Neutrophil (primary cell): ENCODE results near the gene MKRN2.

Experiments
- H3K27ac ChIP-seq: fragments of 200-600 bp; sonication (generic); 2 replicates; pipeline ENCODE4 v1.5.1; 2016; ENCODE audit warnings: mild to moderate bottlenecking, moderate library complexity
- H3K27me3 ChIP-seq: fragments of 200-600 bp; sonication (generic); 2 replicates; pipeline ENCODE4 v1.6.0; 2016; ENCODE audit warnings: mild to moderate bottlenecking
- H3K36me3 ChIP-seq: fragments of 200-600 bp; sonication (generic); 2 replicates; pipeline ENCODE4 v1.5.1; 2017
- H3K4me1 ChIP-seq, 2 experiments: fragments of 200-600 bp in 1 of 2; sonication (generic) in 1 of 2; 1 replicate in 1 of 2; 2 replicates in 1 of 2; pipeline versions ENCODE4 v1.5.1 to v1.6.1; 2013 to 2016; ENCODE audit warnings: low read depth in 1 of 2, low read length in 1 of 2, mild to moderate bottlenecking in 1 of 2, moderate library complexity in 1 of 2; ENCODE audit not compliant: control insufficient read depth in 1 of 2, insufficient read depth in 1 of 2
- H3K4me3 ChIP-seq, 2 experiments: fragments of 200-600 bp in 1 of 2; sonication (generic) in 1 of 2; 1 replicate in 1 of 2; 2 replicates in 1 of 2; pipeline ENCODE4 v1.5.1; 2013 to 2016; ENCODE audit warnings: low read depth in 1 of 2, low read length in 1 of 2, mild to moderate bottlenecking in 1 of 2, moderate library complexity in 1 of 2
- H3K9me3 ChIP-seq: fragments of 200-600 bp; sonication (generic); 2 replicates; pipeline ENCODE4 v1.5.1; 2016
- CTCF ChIP-seq: fragments of 200-600 bp; sonication (generic); IDR thresholded peaks from 2 replicates; pipeline ENCODE4 v1.5.1; 2016; ENCODE audit warnings: antibody characterized with exemption

MKRN2 gene

GRCh38 chr3:12574661-12575060, 17.8 kb downstream of the MKRN2 start:
- no peaks in the 10 kb centered on the region for H3K4me1 ChIP-seq
- no peak overlapping the region for H3K27ac ChIP-seq
- TF ChIP-seq CTCF: no peak
- H3K9me3 ChIP-seq: no peaks in the 10 kb centered on the region
- H3K27me3 ChIP-seq: no peaks in the 10 kb centered on the region
- H3K4me3 ChIP-seq: no peak overlapping the region
- peaks cover 94% of the 10 kb centered on the region for H3K36me3 ChIP-seq

GRCh38 chr3:12577379-12577778, 20.5 kb downstream of the MKRN2 start:
- Histone ChIP-seq H3K36me3 (peaks cover 91% of the 10 kb centered on the region), H3K27ac (no peak overlapping the region), H3K9me3 (no peaks in the 10 kb centered on the region), H3K4me3 (no peak overlapping the region), H3K27me3 (no peaks in the 10 kb centered on the region), H3K4me1 (no peaks in the 10 kb centered on the region)
- no peak for TF ChIP-seq CTCF

GRCh38 chr3:12578742-12579141, 21.9 kb downstream of the MKRN2 start:
- TF ChIP-seq CTCF: no peak
- Histone ChIP-seq H3K4me3 (no peak overlapping the region), H3K27me3 (no peaks in the 10 kb centered on the region), H3K4me1 (no peaks in the 10 kb centered on the region), H3K9me3 (no peaks in the 10 kb centered on the region), H3K36me3 (peaks cover 91% of the 10 kb centered on the region), H3K27ac (no peak overlapping the region)

- Histone ChIP-seq H3K4me3 (no peak overlapping the region), H3K36me3 (peaks cover 91% of the 10 kb centered on the region), H3K27ac (peak overlapping the region; percentile 47), H3K27me3 (no peaks in the 10 kb centered on the region), H3K9me3 (no peaks in the 10 kb centered on the region), H3K4me1 (no peaks in the 10 kb centered on the region)
- TF ChIP-seq CTCF: no peak
Measured at GRCh38 chr3:12579456-12579855, 22.6 kb downstream of the MKRN2 start.

- H3K4me1 ChIP-seq: no peaks in the 10 kb centered on the region
- H3K9me3 ChIP-seq: no peaks in the 10 kb centered on the region
- H3K4me3 ChIP-seq: no peak overlapping the region
- TF ChIP-seq CTCF: no peak
- H3K36me3 ChIP-seq: peaks cover 91% of the 10 kb centered on the region
- H3K27ac ChIP-seq: peak overlapping the region; percentile 47
- H3K27me3 ChIP-seq: no peaks in the 10 kb centered on the region
Measured at GRCh38 chr3:12579905-12580304, 23.0 kb downstream of the MKRN2 start.

- H3K36me3 ChIP-seq: peaks cover 93% of the 10 kb centered on the region
- no peaks in the 10 kb centered on the region for H3K4me1 ChIP-seq
- peak overlapping the region; percentile 35 for H3K27ac ChIP-seq
- no peaks in the 10 kb centered on the region for H3K9me3 ChIP-seq
- no peaks in the 10 kb centered on the region for H3K27me3 ChIP-seq
- H3K4me3 ChIP-seq: no peak overlapping the region
- no peak for TF ChIP-seq CTCF
Measured at GRCh38 chr3:12582730-12583129, 25.8 kb downstream of the MKRN2 start.
